Measurements from ENCODE around the gene LSM12. TPM values are rescaled to one million over a fixed set of nuclear protein-coding genes. Genes with fewer than 3 reads are reported as not detected.
A peak's percentile ranks its signal among the peaks of the same experiment; 100 is the strongest.
"Not testable (repeated sequence)": the region's sequence is repeated elsewhere in the genome, so short reads cannot be mapped to it uniquely, and the experiment has no call there.

Gene LSM12
- total RNA-seq, 1 donor from 2014 or later, result 47.6 TPM

DNA sequence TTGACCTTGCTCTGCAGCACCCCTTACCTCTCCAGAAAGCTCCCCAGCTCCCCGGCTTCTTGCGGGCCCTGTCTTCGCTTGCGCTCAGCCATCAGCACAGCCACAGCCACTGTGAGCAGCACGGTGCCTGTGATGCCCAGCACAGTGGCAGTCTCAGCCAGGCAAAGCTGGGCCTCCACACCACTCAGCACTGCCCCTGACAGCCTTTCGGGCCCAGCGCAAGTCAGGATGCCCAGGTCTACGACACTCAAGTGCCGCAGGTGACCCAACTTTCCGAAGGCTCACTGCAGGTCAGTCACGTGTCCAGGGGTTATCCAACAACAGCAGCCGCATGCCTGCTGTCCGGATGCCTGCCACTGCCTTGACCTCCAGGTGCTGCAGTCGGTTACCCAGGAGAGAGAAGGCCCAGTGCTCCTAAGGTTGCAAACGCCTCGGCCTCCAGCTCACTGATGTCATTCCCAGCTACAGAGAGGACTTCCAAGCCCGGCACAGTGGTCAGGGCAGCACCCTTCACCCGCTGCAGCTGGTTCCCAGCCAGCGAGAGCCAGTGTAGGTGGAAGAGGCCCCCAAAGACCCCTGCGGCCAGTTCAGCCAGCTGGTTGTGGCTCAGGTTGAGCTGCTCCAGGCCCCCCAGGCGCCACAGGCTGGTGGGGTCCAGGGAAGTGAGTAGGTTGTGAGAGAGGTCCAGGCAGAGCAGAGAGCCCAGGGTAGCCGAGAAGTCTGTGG, 42.8 kb downstream of the LSM12 start:
- DNase-seq (ENCODE audit: missing footprints) (no peak), ATAC-seq (no peak)
- intact Hi-C loops (cut with DNase I), result no loop called here

DNA sequence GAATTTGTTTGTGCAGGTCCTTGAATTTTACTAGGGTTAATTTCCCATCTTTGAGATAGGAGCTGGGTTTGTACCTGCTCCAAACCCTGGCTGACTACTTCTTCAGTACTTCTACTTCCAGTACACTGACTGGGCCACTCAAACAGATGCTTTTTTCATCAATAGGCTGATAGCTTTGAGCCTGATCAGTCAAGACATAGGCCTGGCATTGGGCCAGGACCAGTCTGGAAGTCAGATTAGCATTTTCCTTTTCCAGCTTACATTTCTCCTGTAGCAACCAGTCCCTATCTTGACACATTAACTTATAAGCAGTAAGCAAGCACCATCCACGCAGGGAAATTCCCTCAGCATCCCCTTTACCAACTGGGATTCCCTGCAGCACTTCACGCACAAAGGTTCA, 44.2 kb downstream of the LSM12 start:
- no peak for ATAC-seq
- DNase-seq (ENCODE audit: missing footprints), result no peak
- intact Hi-C loops (cut with DNase I), result no loop called here

DNA sequence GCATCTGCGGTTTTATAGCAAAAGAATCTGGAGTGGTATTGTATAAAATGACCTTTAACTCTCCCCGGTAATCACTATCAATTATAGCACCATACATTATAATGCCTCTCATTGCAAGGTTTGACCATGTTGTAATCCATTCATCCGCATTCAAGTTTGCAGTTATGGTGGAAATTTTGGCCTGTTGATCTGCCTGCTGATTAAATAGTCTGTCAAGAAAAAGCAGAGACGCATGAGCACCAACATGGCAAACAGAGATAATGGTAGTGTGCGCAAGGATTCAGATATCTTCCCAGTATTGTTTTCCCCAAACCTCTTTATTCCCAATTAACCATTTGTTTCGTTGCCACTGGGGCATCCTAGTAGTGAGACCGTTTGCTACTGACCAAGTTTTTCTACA, 45.2 kb downstream of the LSM12 start:
- ATAC-seq; DNase-seq (ENCODE audit: missing footprints); intact Hi-C loops (cut with DNase I): not testable (repeated sequence)

DNA sequence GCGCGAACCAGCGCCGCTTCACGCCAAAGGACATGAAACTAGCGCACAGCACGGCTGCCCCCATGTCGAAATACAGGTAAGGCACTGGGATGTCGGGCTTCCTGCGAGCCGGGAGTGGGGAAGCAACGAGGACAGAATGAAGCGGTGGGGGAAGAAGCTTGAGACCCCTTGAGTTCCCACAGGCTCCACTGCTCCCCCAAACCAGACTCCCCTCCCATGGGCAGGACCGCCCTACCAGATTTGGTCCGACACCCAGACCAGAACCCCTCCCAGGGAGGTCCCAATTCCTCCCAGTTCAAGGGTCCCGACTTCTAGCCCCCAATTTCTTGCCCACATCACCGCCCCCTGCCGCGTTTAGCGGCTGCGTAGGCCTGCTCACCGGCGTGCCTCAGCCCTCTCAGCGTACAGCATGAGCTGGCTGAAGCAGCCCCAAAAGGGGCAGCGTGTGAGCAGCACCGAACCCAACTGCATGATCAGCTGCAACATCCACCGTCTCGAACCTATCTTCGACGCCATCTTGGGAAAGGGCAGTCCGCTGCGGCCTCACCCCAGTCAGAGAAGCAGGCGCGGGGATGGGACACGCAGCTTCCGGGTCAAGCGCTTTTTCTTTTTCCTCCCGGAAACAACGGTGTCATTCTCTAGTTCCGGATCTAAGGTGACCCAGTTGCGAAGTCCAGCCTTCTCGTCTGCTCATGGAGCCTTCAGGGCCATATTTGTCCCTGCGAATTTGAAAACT, 51.9 kb downstream of the LSM12 start, which contains the start of gene TMEM101:
TSS of gene TMEM101 (minus strand) at position 527 of the 736 bp plus-strand sequence. CDS start at position 516, 11 bp downstream.
- ATAC-seq (peak; percentile 88), DNase-seq (ENCODE audit: missing footprints) (peak; percentile 96)

DNA sequence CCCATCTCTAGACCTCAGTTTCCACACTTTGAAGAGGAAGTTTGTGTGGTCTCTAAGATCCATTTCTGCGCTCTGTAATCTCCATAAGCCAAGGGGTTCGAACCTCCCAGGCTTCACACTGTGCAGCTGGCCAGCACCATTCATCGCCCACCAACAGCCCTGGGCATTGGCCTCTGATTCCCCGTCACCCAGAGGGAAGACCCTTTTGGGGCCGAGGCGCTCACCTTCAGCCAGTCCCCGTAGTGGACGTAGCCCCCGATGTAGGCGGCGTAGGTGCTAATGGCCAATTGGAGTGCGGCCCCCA, 52.4 kb downstream of the LSM12 start:
- intact Hi-C loops (cut with DNase I), result loop anchor here (5.0 kb wide), 1 partner anchor 108 kb away; the partner anchor contains the start of gene HDAC5
- no peak for ATAC-seq

More for the DNA sequence above, 51.9 kb downstream of the LSM12 start, which contains the start of gene TMEM101:
- intact Hi-C loops (cut with DNase I), result loop anchor here (5.0 kb wide), 1 partner anchor 108 kb away; the partner anchor contains the start of gene HDAC5

DNA sequence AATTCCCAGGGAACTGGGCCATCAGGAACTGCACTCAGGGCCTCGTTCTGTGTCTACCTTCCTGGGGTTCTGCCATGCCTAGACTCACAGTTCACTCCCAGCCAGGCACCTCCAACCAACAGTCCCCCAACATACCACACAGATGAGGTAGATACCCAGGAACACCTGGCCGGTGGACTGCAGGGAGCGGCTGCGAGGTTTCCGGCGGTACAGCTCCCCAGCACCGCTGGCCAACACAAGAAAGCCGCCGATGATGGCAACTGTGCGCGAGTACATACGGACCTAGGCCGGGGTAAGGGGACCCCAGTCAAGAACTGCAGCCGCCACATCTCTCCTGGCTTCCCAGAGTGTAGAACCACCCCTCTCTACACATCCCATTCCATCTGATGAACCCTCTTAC, 53.6 kb downstream of the LSM12 start:
- intact Hi-C loops (cut with DNase I), result loop anchor here (5.0 kb wide), 1 partner anchor 109 kb away; the partner anchor contains the start of gene HDAC5
- ATAC-seq, result no peak

More for the DNA sequence above, 52.4 kb downstream of the LSM12 start:
- DNase-seq (ENCODE audit: missing footprints), result no peak

DNA sequence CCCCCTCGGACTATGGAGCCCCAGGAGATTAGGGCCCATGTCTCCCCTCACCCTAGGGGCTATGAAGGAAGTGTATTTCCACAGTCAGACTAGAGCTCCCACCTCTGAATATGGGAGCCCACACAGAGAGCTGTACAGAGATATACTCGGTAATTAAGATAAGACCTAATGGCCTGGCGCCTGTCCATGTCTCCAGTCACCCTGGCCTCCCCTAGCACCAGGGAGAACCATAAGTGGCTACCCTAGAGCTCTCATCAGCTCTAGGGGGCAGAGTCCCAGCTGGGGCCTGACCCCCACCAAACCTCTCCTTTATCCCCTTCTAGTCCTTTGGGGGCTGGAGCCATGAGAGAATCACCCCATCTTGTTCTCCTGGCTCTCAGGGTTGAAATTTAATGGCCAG, 54.1 kb downstream of the LSM12 start:
- no peak for ATAC-seq
- no peak for DNase-seq (ENCODE audit: missing footprints)
- intact Hi-C loops (cut with DNase I), result loop anchor here (5.0 kb wide), 1 partner anchor 110 kb away; the partner anchor contains the start of gene HDAC5

More for the DNA sequence above, 53.6 kb downstream of the LSM12 start:
- DNase-seq (ENCODE audit: missing footprints), result no peak

DNA sequence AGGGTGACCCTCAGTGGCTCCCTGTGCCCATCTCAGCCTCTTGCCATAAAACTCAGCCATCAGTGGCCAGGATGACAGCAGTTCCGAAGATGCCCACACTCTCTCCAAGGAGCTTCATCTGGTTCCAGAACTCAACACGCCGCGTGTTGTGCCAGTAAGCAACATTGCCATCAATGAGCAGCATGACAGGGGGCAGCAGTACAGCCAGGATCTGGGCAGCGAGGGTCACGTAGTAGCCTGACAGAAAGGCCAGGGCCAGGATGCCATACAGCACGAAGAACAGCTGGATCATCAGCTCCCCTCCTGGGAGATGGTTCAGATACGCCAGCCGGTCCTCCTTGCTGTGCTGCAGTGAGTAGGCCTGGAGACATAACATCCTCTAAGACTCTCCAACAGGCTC, 54.6 kb downstream of the LSM12 start:
- ATAC-seq (no peak), DNase-seq (ENCODE audit: missing footprints) (no peak)
- intact Hi-C loops (cut with DNase I), result loop anchor here (5.0 kb wide), 1 partner anchor 110 kb away; the partner anchor contains the start of gene HDAC5

DNA sequence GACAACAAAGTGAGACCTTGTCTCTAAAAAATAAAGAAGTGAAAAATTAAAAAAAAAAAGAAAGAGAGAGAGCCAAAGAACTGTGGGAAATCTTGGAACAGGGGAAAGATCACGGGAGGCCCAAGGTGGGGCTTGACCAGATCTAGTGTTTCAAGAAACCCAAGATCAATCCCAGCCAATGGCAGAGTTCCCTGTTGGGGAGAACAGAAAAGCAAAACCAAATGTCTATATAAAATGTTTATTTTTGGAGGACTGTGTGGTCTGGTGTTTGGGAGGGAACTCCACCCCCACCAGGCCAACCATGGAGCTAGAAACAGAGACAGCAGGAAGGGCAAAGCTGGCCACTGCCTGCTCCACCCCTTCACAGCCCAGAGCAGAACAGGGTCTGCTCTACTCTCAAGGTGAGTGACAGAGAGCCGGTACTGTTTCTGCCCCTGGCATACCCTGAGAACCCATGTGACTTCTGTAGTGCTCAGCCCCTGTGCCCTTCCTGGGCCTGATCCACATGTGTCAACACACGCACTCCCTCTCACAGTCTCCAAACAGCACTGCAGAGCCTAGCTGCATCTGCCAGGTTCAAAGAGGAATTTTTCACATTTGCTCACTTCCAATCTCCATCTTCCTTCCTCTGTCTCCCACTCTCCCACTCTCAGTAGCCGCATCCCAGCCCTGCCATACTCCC, 55.4 kb downstream of the LSM12 start:
- DNase-seq (ENCODE audit: missing footprints) (no peak), ATAC-seq (peak; percentile 30)
- intact Hi-C loops (cut with DNase I), result loop anchor here (5.0 kb wide), 1 partner anchor 111 kb away; the partner anchor contains the start of gene HDAC5

DNA sequence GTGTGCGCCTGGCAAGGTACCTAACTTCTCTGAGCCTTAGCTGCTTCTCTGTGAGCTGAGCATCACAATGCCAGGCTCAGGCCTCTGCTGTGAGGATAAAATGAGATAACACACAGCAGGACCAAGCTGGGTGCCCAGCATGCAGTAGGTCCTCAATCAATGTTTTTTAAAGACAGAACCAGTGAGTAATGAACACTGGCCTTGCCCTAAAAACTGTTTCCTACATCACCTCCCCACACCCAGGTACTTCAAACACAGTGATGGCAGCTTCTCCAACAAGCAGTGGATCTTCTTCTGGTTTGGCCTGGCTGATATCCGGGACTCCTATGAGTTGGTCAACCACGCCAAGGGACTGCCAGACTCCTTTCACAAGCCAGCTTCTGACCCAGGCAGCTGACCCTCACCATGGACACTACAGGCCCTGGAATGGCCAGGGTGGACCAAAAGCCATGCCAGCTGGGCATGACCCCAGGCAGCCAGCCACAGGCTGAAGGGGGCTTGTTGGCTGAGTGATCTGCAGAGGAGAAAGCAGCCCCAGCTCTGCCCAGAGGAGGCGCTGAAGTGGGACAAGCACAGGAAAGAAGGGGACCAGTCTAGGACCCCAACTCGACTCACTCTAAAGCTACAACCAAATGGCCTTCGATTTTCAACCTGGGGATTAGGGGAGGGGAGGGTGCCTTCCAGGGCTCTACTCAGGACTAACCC, 58.1 kb downstream of the LSM12 start:
- ATAC-seq, result no peak
- DNase-seq (ENCODE audit: missing footprints), result no peak
- intact Hi-C loops (cut with DNase I), result loop anchor here (5.0 kb wide), 2 partner anchors 34 to 159 kb away; no protein-coding TSS in a partner anchor

DNA sequence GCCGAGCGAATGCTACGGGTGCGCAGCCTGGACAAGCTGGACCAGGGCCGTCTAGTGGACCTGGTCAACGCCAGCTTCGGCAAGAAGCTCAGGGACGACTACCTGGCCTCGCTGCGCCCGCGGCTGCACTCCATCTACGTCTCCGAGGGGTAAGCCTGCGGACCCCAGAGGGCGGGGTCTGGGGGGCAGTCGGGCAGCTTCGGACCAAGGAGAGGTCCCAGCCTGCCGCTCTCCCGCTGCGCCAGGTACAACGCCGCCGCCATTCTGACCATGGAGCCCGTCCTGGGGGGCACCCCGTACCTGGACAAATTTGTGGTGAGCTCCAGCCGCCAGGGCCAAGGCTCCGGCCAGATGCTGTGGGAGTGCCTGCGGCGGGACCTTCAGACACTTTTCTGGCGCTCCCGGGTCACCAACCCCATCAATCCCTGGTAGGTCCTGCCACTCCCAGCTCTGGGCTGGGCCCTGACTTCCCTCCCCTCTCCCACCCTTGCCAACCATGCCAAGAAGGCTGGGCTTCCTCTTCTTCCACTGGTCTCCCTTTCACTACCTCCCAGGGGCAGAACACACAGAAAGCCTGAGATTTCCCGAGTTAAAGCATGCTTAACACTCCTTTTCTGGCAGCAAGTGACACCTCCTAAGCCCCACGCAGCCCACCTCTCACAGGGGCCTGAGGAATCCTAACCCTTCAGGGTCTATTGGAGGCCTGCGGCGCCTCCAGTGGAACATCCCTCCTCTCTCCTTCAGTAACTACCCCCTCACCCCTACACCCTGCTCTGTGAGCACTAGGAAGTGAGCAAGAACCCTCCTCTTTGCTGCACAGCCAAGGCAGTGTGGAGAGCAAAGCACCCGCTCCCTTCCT, 58.9 kb downstream of the LSM12 start:
- intact Hi-C loops (cut with DNase I), result loop anchor here (2.0 to 5.0 kb wide), 3 partner anchors 35 to 160 kb away; no protein-coding TSS in a partner anchor
- peak; percentile 24 for ATAC-seq
- no peak for DNase-seq (ENCODE audit: missing footprints)

DNA sequence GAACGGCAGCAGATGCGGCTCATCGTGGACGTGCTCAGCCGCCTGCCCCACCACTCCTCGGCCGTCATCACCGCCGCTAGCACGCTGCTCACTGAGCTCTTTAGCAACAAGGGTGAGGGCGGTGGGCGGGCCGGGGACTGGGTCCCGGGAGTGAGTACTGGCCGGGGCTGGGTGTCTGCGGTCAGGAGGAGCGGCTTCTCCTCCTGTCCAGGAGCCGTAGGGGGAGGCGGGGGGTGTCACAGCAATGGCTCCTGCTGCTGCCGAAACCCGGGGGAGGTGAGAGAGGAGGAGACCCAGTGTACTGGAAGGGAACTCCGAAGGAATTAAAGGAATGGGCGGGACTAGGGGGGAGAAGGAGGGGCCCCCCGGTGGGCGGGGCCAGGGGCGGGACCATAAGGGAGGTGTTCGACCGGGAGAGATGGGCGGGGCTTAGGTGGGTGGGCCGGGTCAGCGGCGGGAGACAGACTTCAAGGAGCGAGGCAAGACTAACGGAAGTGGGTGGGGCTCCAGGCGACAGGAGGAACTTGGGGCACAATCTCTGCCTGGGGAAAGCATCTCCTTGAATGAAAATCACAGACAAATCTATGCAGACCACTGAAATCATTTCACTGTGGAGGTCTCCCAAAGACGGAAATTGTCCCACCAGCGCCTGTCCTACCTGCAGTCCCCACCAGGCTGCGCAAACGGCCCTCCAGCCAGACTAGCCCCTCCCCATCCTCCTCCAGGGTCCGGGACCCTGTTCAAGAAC, 59.7 kb downstream of the LSM12 start:
- peak; percentile 99 for DNase-seq (ENCODE audit: missing footprints)
- intact Hi-C loops (cut with DNase I), result loop anchor here (2.0 to 5.0 kb wide), 3 partner anchors 36 to 161 kb away; no protein-coding TSS in a partner anchor
- ATAC-seq, result peak; percentile 94

DNA sequence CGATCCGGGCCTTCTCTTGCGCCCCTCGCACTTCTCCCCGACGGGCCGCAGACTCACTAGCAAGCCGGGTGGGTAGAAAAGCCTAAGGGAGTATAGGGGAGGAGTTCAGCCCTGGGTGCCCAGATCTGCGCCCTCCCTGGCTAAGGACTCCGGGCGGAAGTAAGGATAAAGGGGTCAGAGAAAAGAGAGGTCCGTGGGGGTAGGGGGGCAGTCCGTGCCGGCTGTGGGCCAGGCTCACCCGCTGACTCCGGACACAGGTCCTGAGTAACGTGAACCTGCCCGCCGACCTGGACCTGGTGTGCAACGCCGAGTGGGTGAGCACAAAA, 60.2 kb downstream of the LSM12 start:
- intact Hi-C loops (cut with DNase I), result loop anchor here (2.0 to 5.0 kb wide), 3 partner anchors 36 to 161 kb away; no protein-coding TSS in a partner anchor
- no peak for ATAC-seq
- no peak for DNase-seq (ENCODE audit: missing footprints)

DNA sequence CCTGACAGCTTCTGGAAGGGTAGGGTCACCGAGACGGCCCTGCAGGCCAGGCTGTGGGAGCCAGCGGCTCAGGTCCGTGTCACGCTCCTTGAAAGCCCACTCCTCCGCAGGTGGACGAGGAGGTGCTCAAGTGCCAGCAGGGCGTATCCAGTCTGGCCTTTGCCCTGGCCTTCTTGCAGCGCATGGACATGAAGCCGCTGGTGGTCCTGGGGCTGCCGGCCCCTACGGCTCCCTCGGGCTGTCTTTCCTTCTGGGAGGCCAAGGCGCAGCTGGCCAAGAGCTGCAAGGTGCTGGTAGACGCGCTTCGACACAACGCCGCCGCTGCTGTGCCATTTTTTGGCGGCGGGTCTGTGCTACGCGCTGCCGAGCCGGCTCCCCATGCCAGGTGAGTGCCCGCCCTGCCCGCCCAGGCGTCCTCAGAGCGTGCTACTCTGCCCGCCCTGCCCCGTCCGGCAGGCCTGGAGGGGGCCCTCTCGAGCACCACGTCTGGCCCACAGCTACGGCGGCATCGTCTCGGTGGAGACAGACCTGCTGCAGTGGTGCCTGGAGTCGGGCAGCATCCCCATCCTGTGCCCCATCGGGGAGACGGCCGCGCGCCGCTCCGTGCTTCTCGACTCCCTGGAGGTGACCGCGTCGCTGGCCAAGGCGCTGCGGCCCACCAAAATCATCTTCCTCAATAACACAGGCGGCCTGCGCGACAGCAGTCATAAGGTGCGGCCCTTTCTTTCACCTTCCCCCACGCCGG, 60.8 kb downstream of the LSM12 start:
- intact Hi-C loops (cut with DNase I), result loop anchor here (2.0 to 5.0 kb wide), 3 partner anchors 37 to 162 kb away; no protein-coding TSS in a partner anchor
- DNase-seq (ENCODE audit: missing footprints) (peak; percentile 75), ATAC-seq (no peak)

DNA sequence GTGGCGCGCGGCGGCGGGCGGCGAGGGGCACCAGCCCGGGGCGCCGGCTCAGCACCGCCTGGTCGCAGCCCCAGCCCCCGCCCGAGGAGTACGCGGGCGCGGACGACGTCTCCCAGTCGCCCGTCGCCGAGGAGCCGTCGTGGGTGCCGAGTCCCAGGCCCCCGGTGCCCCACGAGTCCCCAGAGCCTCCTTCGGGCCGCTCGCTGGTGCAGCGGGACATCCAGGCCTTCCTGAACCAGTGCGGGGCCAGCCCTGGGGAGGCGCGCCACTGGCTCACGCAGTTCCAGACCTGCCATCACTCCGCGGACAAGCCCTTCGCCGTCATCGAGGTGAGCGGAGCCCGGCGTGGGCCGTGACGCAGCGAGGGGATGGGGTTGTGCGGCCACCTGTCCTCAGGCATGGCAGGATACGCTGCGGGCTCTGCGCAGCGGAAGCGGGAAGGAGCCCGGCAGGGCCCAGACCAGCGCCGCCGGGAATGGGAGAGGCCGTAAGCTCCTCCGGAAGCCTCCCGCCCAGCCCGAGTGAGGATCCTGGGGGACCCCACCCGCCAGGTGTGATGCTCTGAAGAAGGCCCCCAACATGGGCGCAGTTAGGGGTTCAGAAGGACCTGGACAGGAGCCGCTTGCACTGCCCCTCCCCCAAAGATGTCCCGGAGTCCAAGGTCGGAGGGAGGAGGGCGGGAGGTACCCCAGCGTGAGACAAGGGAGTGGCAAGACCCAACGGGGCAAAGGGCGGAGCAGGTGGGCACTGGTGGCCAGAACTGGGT, 61.5 kb downstream of the LSM12 start:
- intact Hi-C loops (cut with DNase I), result loop anchor here (5.0 kb wide), 2 partner anchors 37 to 162 kb away; no protein-coding TSS in a partner anchor
- ATAC-seq (no peak), DNase-seq (ENCODE audit: missing footprints) (no peak)

All from Right ventricle myocardium inferior (tissue), 1 donor.